Measurements from ENCODE around the gene CARM1. TPM values are rescaled to one million over a fixed set of nuclear protein-coding genes. Genes with fewer than 3 reads are reported as not detected.
"Not testable (repeated sequence)": the region's sequence is repeated elsewhere in the genome, so short reads cannot be mapped to it uniquely, and the experiment has no call there.

Gene CARM1
- total and polyA plus RNA-seq, 2 donors (not counting 3 experiments of a cell fraction or from before 2014, with no cell fraction given), result 65.6 to 70.8 TPM

- Histone ChIP-seq H4K20me1 (replicated peaks; ENCODE audit: control insufficient read depth, extremely low read depth, insufficient read depth, low read length) (no peaks in the 10 kb centered on the region), H3K4me3 (replicated peaks in 1 of 3; ENCODE audit: insufficient read depth in 1 of 3, low read depth in 1 of 3, low read length in 3 of 3) (peak overlapping the region in 2 of 3 experiments; percentile 48 to 71), H3K4me2 (ENCODE audit: insufficient read depth, low read length) (peak overlapping the region; percentile 65), H2AFZ (ENCODE audit: low read depth, low read length) (peak overlapping the region; percentile 55), H3K9me1 (replicated peaks; ENCODE audit: control insufficient read depth, extremely low read depth, insufficient read depth, low read length) (no peaks in the 10 kb centered on the region), H3K36me3 (ENCODE audit: control insufficient read depth in 2 of 2, extremely low read depth in 1 of 2, insufficient read depth in 2 of 2, low read length in 2 of 2) (peaks cover 0 to 14% of the 10 kb centered on the region in 2 experiments), H3K9ac (replicated peaks; ENCODE audit: extremely low read depth, insufficient read depth, low read length) (peak overlapping the region; percentile 96), H3K4me1 (ENCODE audit: control insufficient read depth, extremely low read depth, insufficient read depth, low read length) (peaks cover 9% of the 10 kb centered on the region), H3K9me3 (replicated peaks; ENCODE audit: control insufficient read depth, insufficient read depth, low read length) (no peaks in the 10 kb centered on the region), H3K79me2 (ENCODE audit: control insufficient read depth, insufficient read depth, low read length) (no peaks in the 10 kb centered on the region), H3K27ac (ENCODE audit: insufficient read depth, low read depth, low read length) (peak overlapping the region; percentile 97), H3K27me3 (ENCODE audit: control insufficient read depth in 2 of 2, insufficient read depth in 2 of 2, low read length in 2 of 2) (no peaks in the 10 kb centered on the region)
- TF ChIP-seq JUN (IDR thresholded peaks at IDR 0.05; ENCODE audit: borderline replicate concordance, insufficient read depth, insufficient read length, low read depth) (no peak), MAX (IDR thresholded peaks at IDR 0.05; ENCODE audit: insufficient read depth, insufficient read length) (peak; percentile 97)
- CTCF ChIA-PET, result interaction anchor here (0.8 to 3.6 kb wide), 11 partner anchors 13 to 296 kb away, joined by 3 to 41 read pairs (median 10); partner anchors contain the start of genes CARM1, DNM2 and QTRT1
- BruUV-seq (replicated peaks), result no TSS peak
- peak; percentile 31 for FAIRE-seq
- POLR2A ChIA-PET, result no interaction called here
- dilution Hi-C loops (cut with MboI; ENCODE audit: extremely low pct_ligation_motif_present, low sequenced_read_pairs) (no loop called here), intact Hi-C loops (cut with micrococcal nuclease) (loop anchor here (1.0 to 2.0 kb wide), 3 partner anchors 35 to 119 kb away; partner anchors contain the start of gene CARM1)
- no peak for DNase-seq (ENCODE audit: low read depth, low spot score)
Observed at GRCh38 chr19:10836479-10837330, 34.6 kb upstream of the CARM1 start.

GRCh38 chr19:10837649-10838048, 33.7 kb upstream of the CARM1 start:
- CTCF ChIA-PET, result interaction anchor here (2.4 to 3.6 kb wide), 5 partner anchors 16 to 119 kb away, joined by 10 to 41 read pairs (median 30); partner anchors contain the start of gene DNM2
- H3K9me1 ChIP-seq (replicated peaks; ENCODE audit: control insufficient read depth, extremely low read depth, insufficient read depth, low read length); H3K9ac ChIP-seq (replicated peaks; ENCODE audit: extremely low read depth, insufficient read depth, low read length); H3K4me2 ChIP-seq (ENCODE audit: insufficient read depth, low read length); DNase-seq (ENCODE audit: low read depth, low spot score); H3K4me1 ChIP-seq (ENCODE audit: control insufficient read depth, extremely low read depth, insufficient read depth, low read length); dilution Hi-C loops (cut with MboI; ENCODE audit: extremely low pct_ligation_motif_present, low sequenced_read_pairs); H3K9me3 ChIP-seq (replicated peaks; ENCODE audit: control insufficient read depth, insufficient read depth, low read length); H3K36me3 ChIP-seq (ENCODE audit: control insufficient read depth in 2 of 2, extremely low read depth in 1 of 2, insufficient read depth in 2 of 2, low read length in 2 of 2); FAIRE-seq; H3K27me3 ChIP-seq (ENCODE audit: control insufficient read depth in 2 of 2, insufficient read depth in 2 of 2, low read length in 2 of 2); H3K4me3 ChIP-seq (replicated peaks in 1 of 3; ENCODE audit: insufficient read depth in 1 of 3, low read depth in 1 of 3, low read length in 3 of 3); POLR2A ChIA-PET; H3K27ac ChIP-seq (ENCODE audit: insufficient read depth, low read depth, low read length); H3K79me2 ChIP-seq (ENCODE audit: control insufficient read depth, insufficient read depth, low read length); H4K20me1 ChIP-seq (replicated peaks; ENCODE audit: control insufficient read depth, extremely low read depth, insufficient read depth, low read length); BruUV-seq (replicated peaks); H2AFZ ChIP-seq (ENCODE audit: low read depth, low read length): not testable (repeated sequence)
- intact Hi-C loops (cut with micrococcal nuclease), result loop anchor here (2.0 kb wide), 1 partner anchor 57 kb away; no protein-coding TSS in a partner anchor
